HCT116 (cell line): Measurements from ENCODE around the gene KLHL17. TPM values are rescaled to one million over a fixed set of nuclear protein-coding genes. Genes with fewer than 3 reads are reported as not detected.

ENCODE experiments used
- ATAC-seq: fragments of 200-7000 bp; cut with Tn5 transposase; 2 replicates; pipeline ENCODE4 v1.9.1; 2020; ENCODE audit warnings: mild to moderate bottlenecking, moderate library complexity
- BruUV-seq: library from RNA; stranded (reverse); fragments of 400-500 nt; replicated peaks from 2 replicates; lab custom pipeline; 2021; lab: Mats Ljungman, UMichigan
- CTCF ChIA-PET: fragments of 300-600 bp; sonication (Branson Sonifier 250); formaldehyde crosslinking; loops from one replicate; lab custom pipeline; 2021; ENCODE audit warnings: antibody characterized with exemption; lab: Charles Lee
- POLR2A ChIA-PET: fragments of 300-600, 350-600 bp; sonication (Branson Sonifier 250); formaldehyde crosslinking; loops from one replicate; lab custom pipeline; 2021; ENCODE audit warnings: antibody characterized with exemption; lab: Charles Lee
- RAD21 ChIA-PET, 2 experiments: fragments of 300-600 bp; sonication (Branson Sonifier 250); formaldehyde crosslinking; loops; one replicate each; lab custom pipeline; 2023; ENCODE audit warnings: low total read pairs in 2 of 2; ENCODE audit not compliant: uncharacterized antibody in 2 of 2, unreplicated experiment in 2 of 2, low non-redundant PET in 1 of 2; lab: Charles Lee
- DNase-seq: peaks from one replicate; pipeline ENCODE4 v3.0.0-alpha.2; 2010; ENCODE audit warnings: low read depth, low spot score
- H2AFZ ChIP-seq: fragments of 200-600 bp; shearing (Covaris generic), sonication (generic); 2 replicates; pipeline ENCODE4 v1.6.1; 2017; ENCODE audit warnings: low read depth, mixed run types, mixed read lengths, antibody characterized with exemption, low read length; ENCODE audit not compliant: poor library complexity, severe bottlenecking
- H3K27ac ChIP-seq: 2 replicates; pipeline ENCODE4 v1.5.1; 2012; ENCODE audit warnings: low read depth, low read length
- H3K27me3 ChIP-seq: fragments of 200-600 bp; sonication (generic); 2 replicates; pipeline ENCODE4 v1.6.1; 2016; ENCODE audit warnings: mixed run types, low read length, mixed read lengths; ENCODE audit not compliant: insufficient read depth
- H3K36me3 ChIP-seq, 2 experiments: fragments of 200-500 bp in 1 of 2; fragments of 200-600 bp in 1 of 2; sonication (Bioruptor generic) in 1 of 2; sonication (generic) in 1 of 2; 2 replicates each; pipeline versions ENCODE4 v1.5.1 to v1.6.1; 2014 to 2016; ENCODE audit warnings: low read length in 2 of 2, inconsistent platforms in 1 of 2, mixed read lengths in 1 of 2, mixed run types in 1 of 2; ENCODE audit not compliant: insufficient read depth in 2 of 2, control insufficient read depth in 1 of 2
- H3K4me1 ChIP-seq, 2 experiments: fragments of 200-600 bp in 1 of 2; sonication (generic) in 1 of 2; 2 replicates each; pipeline versions ENCODE4 v1.5.1 to v1.6.1; 2012 to 2017; ENCODE audit warnings: low read length in 2 of 2, inconsistent platforms in 1 of 2, mild to moderate bottlenecking in 1 of 2, mixed read lengths in 1 of 2, mixed run types in 1 of 2, moderate library complexity in 1 of 2; ENCODE audit not compliant: insufficient read depth in 2 of 2, control insufficient read depth in 1 of 2
- H3K4me2 ChIP-seq: fragments of 200-600 bp; sonication (generic); 2 replicates; pipeline ENCODE4 v1.6.1; 2017; ENCODE audit warnings: mixed run types, low read length, mixed read lengths
- H3K4me3 ChIP-seq, 2 experiments: fragments of 200-600 bp in 1 of 2; sonication (generic) in 1 of 2; replicated peaks in 1 of 2; 2 replicates each; pipeline ENCODE4 v1.5.1; 2011 to 2016; ENCODE audit warnings: low read length in 2 of 2, control low read depth in 1 of 2, low read depth in 1 of 2, mild to moderate bottlenecking in 1 of 2, mixed read lengths in 1 of 2, mixed run types in 1 of 2
- H3K79me2 ChIP-seq: fragments of 200-600 bp; sonication (generic); 2 replicates; pipeline ENCODE4 v1.6.1; 2017; ENCODE audit warnings: mild to moderate bottlenecking, mixed run types, low read length, moderate library complexity, mixed read lengths; ENCODE audit not compliant: insufficient read depth
- H3K9ac ChIP-seq: fragments of 200-600 bp; sonication (generic); 2 replicates; pipeline ENCODE4 v1.6.1; 2016; ENCODE audit warnings: low read length, mixed read lengths
- H3K9me2 ChIP-seq: fragments of 200-600 bp; sonication (generic), shearing (Covaris generic); 2 replicates; pipeline ENCODE4 v1.6.1; 2017; ENCODE audit warnings: mixed run types, mild to moderate bottlenecking, moderate library complexity; ENCODE audit not compliant: insufficient read depth
- H3K9me3 ChIP-seq, 2 experiments: fragments of 200-500 bp in 1 of 2; fragments of 200-600 bp in 1 of 2; sonication (Bioruptor generic) in 1 of 2; sonication (generic) in 1 of 2; 2 replicates each; pipeline ENCODE4 v1.6.1; 2014 to 2017; ENCODE audit warnings: low read length in 2 of 2, mixed read lengths in 2 of 2, inconsistent platforms in 1 of 2, low read depth in 1 of 2, mild to moderate bottlenecking in 1 of 2, mixed run types in 1 of 2, moderate library complexity in 1 of 2; ENCODE audit not compliant: control insufficient read depth in 1 of 2, insufficient read depth in 1 of 2
- H4K20me1 ChIP-seq: fragments of 200-600 bp; sonication (generic), shearing (Covaris generic); 2 replicates; pipeline ENCODE4 v1.6.1; 2017; ENCODE audit warnings: mixed run types, mild to moderate bottlenecking, moderate library complexity; ENCODE audit not compliant: insufficient read depth
- ELF1 ChIP-seq: IDR thresholded peaks from 2 replicates; pipeline ENCODE4 v1.6.1; 2012; ENCODE audit warnings: low read depth, borderline replicate concordance
- SRF ChIP-seq: IDR thresholded peaks from 2 replicates; pipeline ENCODE4 v1.6.1; 2012; ENCODE audit warnings: low read depth
- ZFX ChIP-seq: fragments of 450-650 bp; IDR thresholded peaks from 2 replicates; pipeline ENCODE4 v1.6.1; 2017
- ZNF274 ChIP-seq: fragments of 200-500 bp; sonication (Bioruptor generic); IDR thresholded peaks from 2 replicates; pipeline ENCODE4 v1.6.1; 2014; ENCODE audit warnings: mild to moderate bottlenecking, low read depth, low read length, inconsistent platforms
- intact Hi-C: fragments of 100-400 bp; cut with micrococcal nuclease; formaldehyde crosslinking; loops from 2 replicates; pipeline ENCODE4 v1.10.0; 2022
- total RNA-seq: library from RNA; stranded (reverse); gene quantifications from one replicate; pipeline ENCODE4 v1.2.1, GENCODE V29; 2021; ENCODE audit not compliant: unreplicated experiment
- TF ChIP-seq, protein P1 (sequence below): IDR thresholded peaks from 2 replicates; pipeline ENCODE4 v1.6.1; 2012

Gene KLHL17
- total RNA-seq, 1 experiment from 2014 or later = 100.0 TPM

DNA sequence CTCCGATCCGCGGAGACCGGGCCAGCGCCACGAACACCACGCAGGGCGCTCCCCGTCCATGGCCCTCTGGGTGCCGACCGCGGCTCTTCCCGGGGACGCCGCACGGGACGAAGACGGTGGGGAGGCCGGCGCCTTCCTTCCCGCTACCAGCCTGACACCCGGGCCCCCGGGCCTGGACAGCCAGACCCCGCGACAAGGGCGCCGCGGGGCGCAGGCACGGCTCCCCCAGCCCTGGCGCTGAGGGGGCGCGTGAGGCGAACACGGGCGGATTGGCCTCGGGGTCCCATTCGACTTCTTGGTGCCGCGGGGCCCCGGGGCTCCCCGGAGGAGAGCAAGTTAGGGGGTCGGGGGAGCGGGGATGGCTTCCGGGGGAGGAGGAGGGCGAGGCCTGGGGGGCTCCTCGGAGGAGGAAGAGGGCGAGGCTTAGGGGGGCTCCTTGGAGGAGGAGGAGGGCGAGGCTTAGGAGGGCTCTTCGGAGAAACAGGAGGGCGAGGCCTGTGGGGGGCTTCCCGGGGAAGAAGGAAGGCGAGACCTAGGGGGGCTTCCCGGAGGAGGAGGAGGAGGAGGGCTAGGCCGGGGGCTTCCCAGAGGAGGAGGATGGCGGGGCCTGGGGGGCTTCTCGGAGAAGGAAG lies 537 bp upstream of the KLHL17 start:
- DNase-seq (no peak), ATAC-seq (peak; percentile 43)
- POLR2A ChIA-PET = interaction anchor here (1.2 kb wide), 1 partner anchor 18 kb away, joined by 3 read pairs; no protein-coding TSS in a partner anchor
- CTCF ChIA-PET = interaction anchor here (1.1 kb wide), 1 partner anchor 55 kb away, joined by 3 read pairs; no protein-coding TSS in a partner anchor
- TF ChIP-seq ZFX (peak; percentile 38; the same call in 1 of the 2 replicates), ZNF274 (no peak)
- Histone ChIP-seq H3K4me3 (peak overlapping the region; percentile 68 to 93), H3K4me2 (peak overlapping the region; percentile 85), H3K36me3 (peaks cover 26 to 35% of the 10 kb centered on the region in 2 experiments; a peak in 3 of 4 replicates), H3K27me3 (no peaks in the 10 kb centered on the region), H2AFZ (no peak overlapping the region), H3K9ac (peak overlapping the region; percentile 97), H3K79me2 (peaks cover 68% of the 10 kb centered on the region), H3K9me2 (no peaks in the 10 kb centered on the region), H3K4me1 (peaks cover 10 to 19% of the 10 kb centered on the region in 2 experiments), H3K27ac (peak overlapping the region; percentile 99), H4K20me1 (no peaks in the 10 kb centered on the region; the same call in 1 of the 2 replicates), H3K9me3 (no peaks in the 10 kb centered on the region)
- no TSS peak for BruUV-seq
- RAD21 ChIA-PET = no interaction called here
- intact Hi-C loops = loop anchor here (5.0 kb wide), 1 partner anchor 58 kb away; no protein-coding TSS in a partner anchor

DNA sequence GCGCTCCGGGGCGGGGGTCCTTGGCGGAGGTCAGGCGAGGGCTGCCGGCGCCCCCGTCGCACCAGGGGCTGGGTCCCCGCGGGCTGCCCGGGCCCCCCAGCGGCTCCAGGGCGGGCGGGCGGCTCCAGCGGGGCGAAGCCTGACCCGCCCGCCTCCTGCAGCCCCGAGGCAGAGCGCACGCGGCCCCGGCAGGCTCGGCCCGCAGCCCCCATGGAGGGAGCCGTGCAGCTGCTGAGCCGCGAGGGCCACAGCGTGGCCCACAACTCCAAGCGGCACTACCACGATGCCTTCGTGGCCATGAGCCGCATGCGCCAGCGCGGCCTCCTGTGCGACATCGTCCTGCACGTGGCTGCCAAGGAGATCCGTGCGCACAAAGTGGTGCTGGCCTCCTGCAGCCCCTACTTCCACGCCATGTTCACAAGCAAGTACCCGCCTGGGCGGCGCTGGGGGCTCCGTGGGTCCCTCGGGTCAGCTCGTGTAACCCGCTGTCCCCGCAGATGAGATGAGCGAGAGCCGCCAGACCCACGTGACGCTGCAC lies 817 bp downstream of the KLHL17 start:
- Histone ChIP-seq H3K36me3 (peaks cover 19 to 29% of the 10 kb centered on the region in 2 experiments; a peak in 3 of 4 replicates), H4K20me1 (no peaks in the 10 kb centered on the region; the same call in 1 of the 2 replicates), H3K4me3 (peak overlapping the region; percentile 68 to 93), H3K27ac (peak overlapping the region; percentile 99), H3K9me2 (no peaks in the 10 kb centered on the region), H3K4me1 (peaks cover 20 to 30% of the 10 kb centered on the region in 2 experiments), H3K4me2 (peak overlapping the region; percentile 85), H3K9ac (peak overlapping the region; percentile 97), H3K79me2 (peaks cover 55% of the 10 kb centered on the region), H3K9me3 (no peaks in the 10 kb centered on the region), H3K27me3 (no peaks in the 10 kb centered on the region), H2AFZ (no peak overlapping the region)
- DNase-seq = no peak
- ChIA-PET RAD21 (no interaction called here), CTCF (no interaction called here), POLR2A (no interaction called here)
- ATAC-seq = peak; percentile 3; the same call in 1 of the 2 replicates
- BruUV-seq = no TSS peak
- TF ChIP-seq ELF1 (no peak), ZFX (peak; percentile 64), SRF (no peak)
- TF ChIP-seq, protein P1, sequence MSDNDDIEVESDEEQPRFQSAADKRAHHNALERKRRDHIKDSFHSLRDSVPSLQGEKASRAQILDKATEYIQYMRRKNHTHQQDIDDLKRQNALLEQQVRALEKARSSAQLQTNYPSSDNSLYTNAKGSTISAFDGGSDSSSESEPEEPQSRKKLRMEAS = no peak
- intact Hi-C loops = loop anchor here (5.0 kb wide), 1 partner anchor 59 kb away; no protein-coding TSS in a partner anchor
